Loucy (cell line): ENCODE data around the gene ADCY10.

Experiments used
- CTCF ChIP-seq: fragments of 200-600 bp; sonication (generic); conservative IDR thresholded peaks from 2 replicates; pipeline ENCODE4 v1.5.1; 2014; ENCODE audit warnings: mild to moderate bottlenecking, antibody characterized with exemption, low read length
- EZH2phosphoT487 ChIP-seq: fragments of 200-600 bp; IDR thresholded peaks from 2 replicates; pipeline ENCODE4 v1.6.1; 2018; ENCODE audit warnings: antibody characterized with exemption, mild to moderate bottlenecking, moderate library complexity, borderline replicate concordance

DNA sequence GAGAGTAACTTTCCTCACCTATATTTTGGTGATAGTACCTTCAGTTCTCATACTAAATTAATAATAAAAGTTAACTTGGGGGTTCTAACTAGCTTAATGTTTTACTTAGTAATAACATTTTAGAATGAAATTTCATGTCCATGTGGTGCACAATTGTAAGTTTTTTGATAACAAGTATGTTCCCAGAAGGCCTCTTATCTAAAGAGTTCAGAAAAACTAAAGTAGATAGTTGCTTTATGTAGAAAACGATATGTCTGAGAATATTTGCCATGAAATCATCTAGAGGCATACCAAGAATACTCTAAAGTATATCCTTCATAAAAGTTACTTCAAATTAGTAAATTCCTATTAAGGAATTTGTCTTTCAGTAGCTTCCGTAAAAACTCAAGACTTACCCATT is 10.2 kb upstream of the ADCY10 start:
- no peak for TF ChIP-seq CTCF
- TF ChIP-seq EZH2phosphoT487 = no peak
